Fibroblast of lung (primary cell): ENCODE results near the gene PPFIBP2. TPM values are rescaled to one million over a fixed set of nuclear protein-coding genes. Genes with fewer than 3 reads are reported as not detected.
A peak's percentile ranks its signal among the peaks of the same experiment; 100 is the strongest.

Source experiments
- DNase-seq, 2 donors: peaks; one replicate each; pipeline versions ENCODE4 v3.0.0 to v3.0.0-alpha.2; 2010; ENCODE audit warnings: low read depth in 2 of 2
- H2AFZ ChIP-seq: 2 replicates; pipeline ENCODE4 v1.5.1; 2012; ENCODE audit warnings: low read length, control low read depth, inconsistent platforms
- H3K27ac ChIP-seq: 2 replicates; pipeline ENCODE4 v1.5.1; 2011; ENCODE audit warnings: low read length, control low read depth; ENCODE audit not compliant: insufficient read depth
- H3K27me3 ChIP-seq: 2 replicates; pipeline ENCODE4 v1.5.1; 2011; ENCODE audit warnings: mild to moderate bottlenecking, low read length; ENCODE audit not compliant: control insufficient read depth, insufficient read depth
- H3K36me3 ChIP-seq: 2 replicates; pipeline ENCODE4 v1.5.1; 2011; ENCODE audit warnings: low read length; ENCODE audit not compliant: control insufficient read depth, insufficient read depth
- H3K4me1 ChIP-seq: 2 replicates; pipeline ENCODE4 v1.5.1; 2011; ENCODE audit warnings: low read length; ENCODE audit not compliant: control insufficient read depth, insufficient read depth; ENCODE audit errors: extremely low read depth
- H3K4me2 ChIP-seq: 2 replicates; pipeline ENCODE4 v1.5.1; 2011; ENCODE audit warnings: low read length, control low read depth; ENCODE audit not compliant: insufficient read depth; ENCODE audit errors: extremely low read depth
- H3K4me3 ChIP-seq, 4 experiments: fragments of 200-600 bp in 1 of 4; sonication (generic) in 1 of 4; replicated peaks in 1 of 4; 2 replicates each; pipeline ENCODE4 v1.5.1; 2011 to 2016; ENCODE audit warnings: low read length in 4 of 4, low read depth in 3 of 4, mild to moderate bottlenecking in 3 of 4, control low read depth in 2 of 4, inconsistent platforms in 1 of 4, mixed read lengths in 1 of 4; ENCODE audit not compliant: insufficient read depth in 1 of 4; ENCODE audit errors: control extremely low read depth in 1 of 4
- H3K79me2 ChIP-seq: 2 replicates; pipeline ENCODE4 v1.5.1; 2012; ENCODE audit warnings: mild to moderate bottlenecking, low read length, inconsistent platforms; ENCODE audit not compliant: control insufficient read depth, insufficient read depth
- H3K9ac ChIP-seq: 2 replicates; pipeline ENCODE4 v1.5.1; 2011; ENCODE audit warnings: mild to moderate bottlenecking, low read length, control low read depth; ENCODE audit not compliant: insufficient read depth
- H3K9me3 ChIP-seq: 2 replicates; pipeline ENCODE4 v1.5.1; 2012; ENCODE audit warnings: low read depth, low read length; ENCODE audit not compliant: control insufficient read depth, insufficient read depth
- H4K20me1 ChIP-seq: 2 replicates; pipeline ENCODE4 v1.5.1; 2011; ENCODE audit warnings: low read length; ENCODE audit not compliant: control insufficient read depth, insufficient read depth; ENCODE audit errors: extremely low read depth
- CTCF ChIP-seq, 2 donors: IDR thresholded peaks in 1 of 2; conservative IDR thresholded peaks in 1 of 2; 1 replicate in 1 of 2; 2 replicates in 1 of 2; pipeline ENCODE4 v1.5.1; 2011 to 2012; ENCODE audit warnings: low read length in 2 of 2, control low read depth in 1 of 2, inconsistent platforms in 1 of 2, low read depth in 1 of 2, mild to moderate bottlenecking in 1 of 2
- EZH2 ChIP-seq: IDR thresholded peaks from 2 replicates; pipeline ENCODE4 v1.5.1; 2012; ENCODE audit warnings: low read length, control low read depth, mild to moderate bottlenecking; ENCODE audit errors: missing control alignments
- polyA plus RNA-seq, 2 donors: library from polyadenylated mRNA; depleted of rRNA in 1 of 2; stranded (reverse) in 1 of 2; unstranded in 1 of 2; fragments of >200 nt; gene quantifications; 2 replicates each; pipeline ENCODE4 v1.2.1, GENCODE V29; 2011 to 2012; ENCODE audit warnings: missing spikeins in 1 of 2
- total RNA-seq: library from RNA; depleted of rRNA; stranded (reverse); fragments of >200 nt; gene quantifications from 2 replicates; pipeline ENCODE4 v1.2.1, GENCODE V29; 2014

PPFIBP2 gene
- total and polyA plus RNA-seq, 2 donors (not counting 1 experiment from before 2014, with no cell fraction given): 11.4 to 38.8 TPM

- no peaks in the 10 kb centered on the region for H3K9me3 ChIP-seq
- H3K36me3 ChIP-seq: no peaks in the 10 kb centered on the region
- H3K4me1 ChIP-seq: no peaks in the 10 kb centered on the region
- H3K27ac ChIP-seq: no peak overlapping the region
- H2AFZ ChIP-seq: no peak overlapping the region
- H3K27me3 ChIP-seq: no peaks in the 10 kb centered on the region
- no peak for DNase-seq
- H3K4me2 ChIP-seq: peak overlapping the region; percentile 32
- no peak overlapping the region for H3K4me3 ChIP-seq
- no peaks in the 10 kb centered on the region for H3K79me2 ChIP-seq
- no peak for TF ChIP-seq CTCF (conservative IDR thresholded peaks at IDR 0.05 in 1 of 2, IDR thresholded peaks at IDR 0.05 in 1 of 2; ENCODE audit: low read depth in 1 of 2, low read length in 2 of 2)
- H4K20me1 ChIP-seq: no peaks in the 10 kb centered on the region
- no peak overlapping the region for H3K9ac ChIP-seq
Measured at GRCh38 chr11:7524462-7525235, 10.8 kb downstream of the PPFIBP2 start.

GRCh38 chr11:7525424-7525823 is 11.6 kb downstream of the PPFIBP2 start:
- no peak for DNase-seq
- H2AFZ ChIP-seq: no peak overlapping the region
- no peak overlapping the region for H3K4me2 ChIP-seq
- no peaks in the 10 kb centered on the region for H3K79me2 ChIP-seq
- H3K27me3 ChIP-seq: no peaks in the 10 kb centered on the region
- TF ChIP-seq EZH2: no peak
- no peak for TF ChIP-seq CTCF (conservative IDR thresholded peaks at IDR 0.05 in 1 of 2, IDR thresholded peaks at IDR 0.05 in 1 of 2; ENCODE audit: low read depth in 1 of 2, low read length in 2 of 2)
- H3K9me3 ChIP-seq: no peaks in the 10 kb centered on the region
- H3K27ac ChIP-seq: no peak overlapping the region
- no peaks in the 10 kb centered on the region for H4K20me1 ChIP-seq
- H3K4me1 ChIP-seq: no peaks in the 10 kb centered on the region
- H3K4me3 ChIP-seq: no peak overlapping the region
- no peak overlapping the region for H3K9ac ChIP-seq
- H3K36me3 ChIP-seq: no peaks in the 10 kb centered on the region

GRCh38 chr11:7527029-7527428 is 13.2 kb downstream of the PPFIBP2 start:
- Histone ChIP-seq H3K4me2 (no peak overlapping the region), H3K4me1 (no peaks in the 10 kb centered on the region), H2AFZ (no peak overlapping the region), H4K20me1 (no peaks in the 10 kb centered on the region), H3K36me3 (no peaks in the 10 kb centered on the region), H3K27me3 (no peaks in the 10 kb centered on the region), H3K9me3 (no peaks in the 10 kb centered on the region), H3K9ac (no peak overlapping the region), H3K27ac (no peak overlapping the region), H3K4me3 (no peak overlapping the region), H3K79me2 (no peaks in the 10 kb centered on the region)
- DNase-seq: no peak
- TF ChIP-seq EZH2 (no peak), CTCF (conservative IDR thresholded peaks at IDR 0.05 in 1 of 2, IDR thresholded peaks at IDR 0.05 in 1 of 2; ENCODE audit: low read depth in 1 of 2, low read length in 2 of 2) (no peak)
